HG03469 (cell line): ENCODE results near the gene KRT31.
"Not testable (repeated sequence)": the region's sequence is repeated elsewhere in the genome, so short reads cannot be mapped to it uniquely, and the experiment has no call there.

ENCODE experiments used
- ATAC-seq: cut with Tn5 transposase; IDR thresholded peaks from one replicate; pipeline ENCODE4 v1.9.1; 2021; ENCODE audit warnings: mild to moderate bottlenecking, moderate library complexity, moderate number of reproducible peaks; ENCODE audit not compliant: unreplicated experiment

KRT31 gene

GRCh38 chr17:41396996-41397660 lies at the start of gene KRT31:
KRT31 (minus strand) TSS chr17:41397608; CDS start chr17:41397539, 69 bp downstream.
- no peak for ATAC-seq

- ATAC-seq: no peak
Observed at GRCh38 chr17:41446806-41447205, 49.4 kb upstream of the KRT31 start.

- no peak for ATAC-seq
Observed at GRCh38 chr17:41444640-41445039, 47.2 kb upstream of the KRT31 start.

- no peak for ATAC-seq
Observed at GRCh38 chr17:41444186-41444585, 46.8 kb upstream of the KRT31 start.

GRCh38 chr17:41442739-41443138 lies 45.3 kb upstream of the KRT31 start:
- ATAC-seq: no peak

- no peak for ATAC-seq
Observed at GRCh38 chr17:41440531-41441033, 43.2 kb upstream of the KRT31 start, which contains the start of gene KRT38. KRT38 (minus strand) TSS chr17:41440983; CDS start chr17:41440921, 62 bp downstream.

- no peak for ATAC-seq
Observed at GRCh38 chr17:41439375-41439774, 42.0 kb upstream of the KRT31 start.

- no peak for ATAC-seq
Observed at GRCh38 chr17:41437769-41438168, 40.4 kb upstream of the KRT31 start.

- no peak for ATAC-seq
Observed at GRCh38 chr17:41437254-41437653, 39.8 kb upstream of the KRT31 start.

- ATAC-seq: no peak
Observed at GRCh38 chr17:41434415-41434814, 37.0 kb upstream of the KRT31 start.

- no peak for ATAC-seq
Observed at GRCh38 chr17:41434005-41434404, 36.6 kb upstream of the KRT31 start.

- no peak for ATAC-seq
Observed at GRCh38 chr17:41433586-41433985, 36.2 kb upstream of the KRT31 start.

- ATAC-seq: not testable (repeated sequence)
Observed at GRCh38 chr17:41430376-41430775, 33.0 kb upstream of the KRT31 start.

GRCh38 chr17:41429667-41430066 lies 32.3 kb upstream of the KRT31 start:
- ATAC-seq: no peak

GRCh38 chr17:41428591-41429291 lies 31.3 kb upstream of the KRT31 start:
- ATAC-seq: no peak

GRCh38 chr17:41424111-41424635 lies 26.8 kb upstream of the KRT31 start, which contains the start of gene KRT37:
KRT37 (minus strand) TSS chr17:41424585; CDS start chr17:41424523, 62 bp downstream.
- no peak for ATAC-seq

GRCh38 chr17:41422586-41422985 lies 25.2 kb upstream of the KRT31 start:
- ATAC-seq: not testable (repeated sequence)

GRCh38 chr17:41421617-41422016 lies 24.2 kb upstream of the KRT31 start:
- no peak for ATAC-seq

GRCh38 chr17:41421116-41421515 lies 23.7 kb upstream of the KRT31 start:
- ATAC-seq: no peak

GRCh38 chr17:41420134-41420533 lies 22.7 kb upstream of the KRT31 start:
- ATAC-seq: no peak

- ATAC-seq: no peak
Observed at GRCh38 chr17:41419716-41420115, 22.3 kb upstream of the KRT31 start.
